ENCODE results near the gene UGT1A10.
"Not testable (repeated sequence)": the region's sequence is repeated elsewhere in the genome, so short reads cannot be mapped to it uniquely, and the experiment has no call there.

UGT1A10 gene

DNA sequence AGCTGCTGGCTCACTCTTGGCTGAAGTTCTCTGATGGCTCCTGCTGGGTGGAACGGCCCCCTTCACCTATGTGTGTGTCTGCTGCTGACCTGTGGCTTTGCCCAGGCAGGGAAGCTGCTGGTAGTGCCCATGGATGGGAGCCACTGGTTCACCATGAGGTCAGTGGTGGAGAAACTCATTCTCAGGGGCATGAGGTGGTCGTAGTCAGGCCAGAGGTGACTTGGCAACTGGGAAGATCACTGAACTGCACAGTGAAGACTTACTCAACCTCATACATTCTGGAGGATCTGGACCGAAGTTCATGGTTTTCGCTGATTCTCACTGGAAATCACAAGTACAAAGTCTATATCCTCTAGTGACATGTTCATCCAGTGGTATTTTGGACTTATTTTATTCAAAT is 32.7 kb upstream of the UGT1A10 start:
- DNase-seq (ENCODE audit: extremely low read depth, low read depth), result no peak
- no peak for TF ChIP-seq CTCF (IDR thresholded peaks at IDR 0.05; ENCODE audit: low read depth, low read length)

- DNase-seq (ENCODE audit: extremely low read depth, low read depth), result no peak
- no peak for TF ChIP-seq CTCF (IDR thresholded peaks at IDR 0.05; ENCODE audit: low read depth, low read length)
Observed at GRCh38 chr2:233604826-233605225, 31.4 kb upstream of the UGT1A10 start.

DNA sequence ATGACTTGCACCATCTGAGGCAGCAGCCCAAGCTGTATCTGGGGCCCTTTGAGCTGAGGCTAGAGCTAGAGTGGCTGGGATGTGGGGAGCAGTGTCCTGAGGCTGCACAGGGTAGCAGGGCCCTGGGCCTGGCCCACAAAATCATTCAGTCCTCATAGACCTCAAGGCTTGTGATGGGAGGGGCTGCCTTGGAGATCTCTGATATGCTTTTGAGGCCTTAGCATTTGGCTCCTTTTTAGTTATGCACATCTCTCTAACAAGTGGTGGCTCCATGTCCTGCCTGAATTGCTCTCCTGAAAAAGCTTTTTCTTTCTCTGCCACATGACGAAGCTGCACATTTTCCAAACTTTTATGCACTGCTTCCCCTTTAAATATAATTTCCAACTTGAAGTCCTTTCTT is 30.6 kb upstream of the UGT1A10 start:
- TF ChIP-seq CTCF (IDR thresholded peaks at IDR 0.05; ENCODE audit: low read depth, low read length), result no peak
- DNase-seq (ENCODE audit: extremely low read depth, low read depth), result no peak

DNA sequence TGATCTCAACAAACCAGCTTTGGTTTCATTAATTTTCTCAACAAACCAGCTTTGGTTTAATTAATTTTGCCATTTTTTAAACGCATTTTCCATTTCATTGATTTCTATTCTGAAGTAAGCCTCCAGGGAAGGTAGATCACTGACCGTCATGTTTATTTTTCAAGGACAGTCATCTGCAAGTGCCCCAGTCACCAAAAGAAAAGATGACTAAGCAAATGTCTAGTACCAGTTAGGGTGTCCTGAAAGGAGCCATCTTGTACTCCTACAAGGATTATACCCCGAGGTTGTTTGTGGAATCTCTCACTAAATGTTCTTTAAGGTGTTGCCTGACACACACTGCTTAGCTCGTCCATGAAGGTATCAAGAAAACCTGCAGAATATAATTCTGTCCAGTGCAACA is 25.0 kb upstream of the UGT1A10 start:
- no peak for DNase-seq (ENCODE audit: extremely low read depth, low read depth)
- no peak for TF ChIP-seq CTCF (IDR thresholded peaks at IDR 0.05; ENCODE audit: low read depth, low read length)

DNA sequence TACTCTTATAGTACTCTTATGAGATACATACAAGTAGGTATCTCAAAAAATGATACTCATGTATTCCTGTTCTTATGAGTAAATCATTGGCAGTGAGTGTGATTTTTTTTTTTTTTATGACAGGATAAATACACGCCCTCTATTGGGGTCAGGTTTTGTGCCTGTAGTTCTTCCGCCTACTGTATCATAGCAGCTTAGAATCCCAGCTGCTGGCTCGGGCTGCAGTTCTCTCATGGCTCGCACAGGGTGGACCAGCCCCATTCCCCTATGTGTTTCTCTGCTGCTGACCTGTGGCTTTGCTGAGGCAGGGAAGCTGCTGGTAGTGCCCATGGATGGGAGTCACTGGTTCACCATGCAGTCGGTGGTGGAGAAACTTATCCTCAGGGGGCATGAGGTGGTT is 18.8 kb upstream of the UGT1A10 start, which contains the start of gene UGT1A8:
Gene UGT1A8 (plus strand): TSS at position 158 of the 400 bp plus-strand sequence. CDS start 75 bp downstream, at position 233.
- DNase-seq (ENCODE audit: extremely low read depth, low read depth), result not testable (repeated sequence)

GRCh38 chr2:233620204-233620603 is 16.0 kb upstream of the UGT1A10 start:
- no peak for DNase-seq (ENCODE audit: extremely low read depth, low read depth)
- TF ChIP-seq CTCF (IDR thresholded peaks at IDR 0.05; ENCODE audit: low read depth, low read length), result no peak

- DNase-seq (ENCODE audit: extremely low read depth, low read depth), result not testable (repeated sequence)
Observed at GRCh38 chr2:233621863-233622262, 14.4 kb upstream of the UGT1A10 start.

DNA sequence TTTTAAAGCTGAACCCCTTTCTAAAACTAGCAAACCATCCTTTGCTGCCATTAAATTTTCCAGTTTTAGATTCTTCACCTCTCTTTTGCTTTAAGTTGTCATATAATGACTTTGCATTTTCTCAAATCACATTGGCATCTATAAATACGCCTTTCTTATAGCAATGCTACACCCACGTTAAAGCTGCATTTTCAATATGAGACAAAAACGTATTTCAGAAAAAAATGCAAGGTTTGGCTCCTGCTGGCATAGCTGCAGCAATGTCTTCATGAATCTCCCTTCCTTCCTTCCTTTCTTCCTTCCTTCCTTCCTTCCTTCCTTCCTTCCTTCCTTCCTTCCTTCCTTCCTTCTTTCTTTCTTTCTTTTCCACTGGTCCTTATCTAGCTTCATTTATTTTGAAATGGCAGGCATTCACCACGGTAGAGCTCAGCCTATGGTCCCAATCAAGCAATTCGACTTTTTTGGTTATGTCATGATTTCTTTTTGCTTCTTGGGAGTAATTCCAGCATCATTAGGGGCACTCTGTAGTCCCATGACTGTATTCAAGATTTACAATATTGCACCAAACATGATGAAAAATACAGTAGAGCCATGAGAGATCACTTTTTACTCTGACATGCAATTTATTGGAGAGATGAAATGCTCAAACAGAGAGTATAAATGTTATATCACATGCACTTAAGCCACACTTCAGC is 8.8 kb upstream of the UGT1A10 start:
- TF ChIP-seq CTCF (IDR thresholded peaks at IDR 0.05; ENCODE audit: low read depth, low read length), result no peak
- DNase-seq (ENCODE audit: extremely low read depth, low read depth), result no peak
